GM21619 (cell line): ENCODE data around the gene PCDHGA12.
"Not testable (repeated sequence)": the region's sequence is repeated elsewhere in the genome, so short reads cannot be mapped to it uniquely, and the experiment has no call there.

Experiments
- ATAC-seq: cut with Tn5 transposase; IDR thresholded peaks from one replicate; pipeline ENCODE4 v1.9.1; 2021; ENCODE audit not compliant: unreplicated experiment

The PCDHGA12 gene

GRCh38 chr5:141430332-141431113 lies at the start of gene PCDHGA12:
PCDHGA12 (plus strand) TSS chr5:141430507; CDS start chr5:141430760, 253 bp downstream.
- peak; percentile 85 for ATAC-seq

GRCh38 chr5:141382469-141383294 lies 47.6 kb upstream of the PCDHGA12 start, which contains the start of gene PCDHGA7:
PCDHGA7 (plus strand) TSS chr5:141382742; CDS start chr5:141382900, 158 bp downstream.
- no peak for ATAC-seq

GRCh38 chr5:141383345-141383744 lies 47.0 kb upstream of the PCDHGA12 start:
- no peak for ATAC-seq

GRCh38 chr5:141384471-141385267 lies 45.6 kb upstream of the PCDHGA12 start:
- no peak for ATAC-seq

- ATAC-seq = peak; percentile 91
Measured at GRCh38 chr5:141387557-141388311, 42.6 kb upstream of the PCDHGA12 start, which contains the start of gene PCDHGB4. PCDHGB4 (plus strand) TSS chr5:141387698; CDS start chr5:141387885, 187 bp downstream.

GRCh38 chr5:141388661-141389060 lies 41.6 kb upstream of the PCDHGA12 start:
- no peak for ATAC-seq

- no peak for ATAC-seq
Measured at GRCh38 chr5:141389153-141390042, 40.9 kb upstream of the PCDHGA12 start.

GRCh38 chr5:141392429-141393198 lies 37.7 kb upstream of the PCDHGA12 start, which contains the start of gene PCDHGA8:
PCDHGA8 (plus strand) TSS chr5:141392633; CDS start chr5:141392814, 181 bp downstream.
- ATAC-seq = no peak

GRCh38 chr5:141393267-141393666 lies 37.0 kb upstream of the PCDHGA12 start:
- ATAC-seq = no peak

- not testable (repeated sequence) for ATAC-seq
Measured at GRCh38 chr5:141394401-141395187, 35.7 kb upstream of the PCDHGA12 start.

- peak; percentile 99 for ATAC-seq
Measured at GRCh38 chr5:141397756-141398551, 32.4 kb upstream of the PCDHGA12 start, which contains the start of gene PCDHGB5. PCDHGB5 (plus strand) TSS chr5:141397947; CDS start chr5:141398128, 181 bp downstream.

GRCh38 chr5:141398608-141399007 lies 31.7 kb upstream of the PCDHGA12 start:
- ATAC-seq = no peak

GRCh38 chr5:141399555-141400258 lies 30.6 kb upstream of the PCDHGA12 start:
- no peak for ATAC-seq

GRCh38 chr5:141402553-141403243 lies 27.6 kb upstream of the PCDHGA12 start, which contains the start of gene PCDHGA9:
PCDHGA9 (plus strand) TSS chr5:141402778; CDS start chr5:141402953, 175 bp downstream.
- no peak for ATAC-seq

GRCh38 chr5:141403387-141403786 lies 26.9 kb upstream of the PCDHGA12 start:
- ATAC-seq = no peak
